ENCODE results near the gene LSM10. TPM values are rescaled to one million over a fixed set of nuclear protein-coding genes. Genes with fewer than 3 reads are reported as not detected.

LSM10 gene
- total RNA-seq, 1 donor from 2014 or later: 44.4 TPM

- Mint-ChIP-seq H3K27ac (ENCODE audit: unreplicated experiment) (no peak overlapping the region), H3K27me3 (ENCODE audit: unreplicated experiment) (peaks cover 5% of the 10 kb centered on the region), H3K36me3 (ENCODE audit: unreplicated experiment) (no peaks in the 10 kb centered on the region), H3K4me3 (ENCODE audit: unreplicated experiment) (no peak overlapping the region), H3K9me3 (ENCODE audit: unreplicated experiment) (no peaks in the 10 kb centered on the region), H3K4me1 (ENCODE audit: low read depth, unreplicated experiment) (peaks cover 30% of the 10 kb centered on the region)
- DNase-seq: no peak
- no peak for TF ChIP-seq CTCF (IDR thresholded peaks at IDR 0.05; ENCODE audit: partially characterized antibody, unreplicated experiment)
These were observed 19.8 kb downstream of the LSM10 start for GRCh38 chr1:36377791-36378492.

- peaks cover 2% of the 10 kb centered on the region for H3K27me3 Mint-ChIP-seq (ENCODE audit: unreplicated experiment)
- TF ChIP-seq CTCF (IDR thresholded peaks at IDR 0.05; ENCODE audit: partially characterized antibody, unreplicated experiment): no peak
These were observed 25.1 kb downstream of the LSM10 start for GRCh38 chr1:36372617-36373016.

GRCh38 chr1:36369061-36369861 lies 28.4 kb downstream of the LSM10 start:
- peak; percentile 96 for TF ChIP-seq CTCF (IDR thresholded peaks at IDR 0.05; ENCODE audit: partially characterized antibody, unreplicated experiment)
- DNase-seq: peak; percentile 88
- Mint-ChIP-seq H3K27ac (ENCODE audit: unreplicated experiment) (peak overlapping the region; percentile 62), H3K9me3 (ENCODE audit: unreplicated experiment) (peaks cover 9% of the 10 kb centered on the region), H3K4me3 (ENCODE audit: unreplicated experiment) (peak overlapping the region; percentile 16), H3K27me3 (ENCODE audit: unreplicated experiment) (peaks cover 6% of the 10 kb centered on the region), H3K36me3 (ENCODE audit: unreplicated experiment) (no peaks in the 10 kb centered on the region), H3K4me1 (ENCODE audit: low read depth, unreplicated experiment) (peaks cover 59% of the 10 kb centered on the region)

More at GRCh38 chr1:36372617-36373016, 25.1 kb downstream of the LSM10 start:
- peaks cover 42% of the 10 kb centered on the region for H3K4me1 Mint-ChIP-seq (ENCODE audit: low read depth, unreplicated experiment)
- no peaks in the 10 kb centered on the region for H3K36me3 Mint-ChIP-seq (ENCODE audit: unreplicated experiment)
- peak overlapping the region; percentile 82 for H3K27ac Mint-ChIP-seq (ENCODE audit: unreplicated experiment)
- no peak for DNase-seq
- no peak overlapping the region for H3K4me3 Mint-ChIP-seq (ENCODE audit: unreplicated experiment)
- no peaks in the 10 kb centered on the region for H3K9me3 Mint-ChIP-seq (ENCODE audit: unreplicated experiment)

GRCh38 chr1:36367798-36368197 lies 29.9 kb downstream of the LSM10 start:
- peaks cover 47% of the 10 kb centered on the region for H3K4me1 Mint-ChIP-seq (ENCODE audit: low read depth, unreplicated experiment)
- H3K27ac Mint-ChIP-seq (ENCODE audit: unreplicated experiment): peak overlapping the region; percentile 75
- TF ChIP-seq CTCF (IDR thresholded peaks at IDR 0.05; ENCODE audit: partially characterized antibody, unreplicated experiment): no peak
- no peak overlapping the region for H3K4me3 Mint-ChIP-seq (ENCODE audit: unreplicated experiment)
- peaks cover 6% of the 10 kb centered on the region for H3K27me3 Mint-ChIP-seq (ENCODE audit: unreplicated experiment)
- no peak for DNase-seq
- H3K9me3 Mint-ChIP-seq (ENCODE audit: unreplicated experiment): peaks cover 12% of the 10 kb centered on the region
- no peaks in the 10 kb centered on the region for H3K36me3 Mint-ChIP-seq (ENCODE audit: unreplicated experiment)

- Mint-ChIP-seq H3K27ac (ENCODE audit: unreplicated experiment) (peak overlapping the region; percentile 98), H3K36me3 (ENCODE audit: unreplicated experiment) (no peaks in the 10 kb centered on the region), H3K4me3 (ENCODE audit: unreplicated experiment) (peak overlapping the region; percentile 78), H3K4me1 (ENCODE audit: low read depth, unreplicated experiment) (peaks cover 46% of the 10 kb centered on the region), H3K9me3 (ENCODE audit: unreplicated experiment) (peaks cover 12% of the 10 kb centered on the region), H3K27me3 (ENCODE audit: unreplicated experiment) (peaks cover 6% of the 10 kb centered on the region)
- DNase-seq: no peak
- no peak for TF ChIP-seq CTCF (IDR thresholded peaks at IDR 0.05; ENCODE audit: partially characterized antibody, unreplicated experiment)
These were observed 30.6 kb downstream of the LSM10 start for GRCh38 chr1:36367066-36367465.
